ENCODE measurements around the gene CPLX4. TPM values are rescaled to one million over a fixed set of nuclear protein-coding genes. Genes with fewer than 3 reads are reported as not detected.
"Not testable (repeated sequence)": the region's sequence is repeated elsewhere in the genome, so short reads cannot be mapped to it uniquely, and the experiment has no call there.

Gene CPLX4
- total RNA-seq, 1 experiment from 2014 or later, result not detected

GRCh38 chr18:59272891-59273758, 45.3 kb downstream of the CPLX4 start, which contains the start of gene RAX:
Gene RAX, minus strand, starts transcription at chr18:59273454. Its CDS starts 248 bp downstream, at chr18:59273206.
- DNase-seq (ENCODE audit: low spot score), result no peak
- in situ Hi-C loops (cut with HindIII; ENCODE audit: low sequenced_read_pairs), result no loop called here

- in situ Hi-C loops (cut with HindIII; ENCODE audit: low sequenced_read_pairs), result no loop called here
- no peak for DNase-seq (ENCODE audit: low spot score)
These were observed 46.1 kb downstream of the CPLX4 start for GRCh38 chr18:59272221-59272888.

GRCh38 chr18:59271606-59272220, 46.7 kb downstream of the CPLX4 start:
- no peak for DNase-seq (ENCODE audit: low spot score)
- in situ Hi-C loops (cut with HindIII; ENCODE audit: low sequenced_read_pairs), result no loop called here

- in situ Hi-C loops (cut with HindIII; ENCODE audit: low sequenced_read_pairs), result no loop called here
- no peak for DNase-seq (ENCODE audit: low spot score)
These were observed 47.7 kb downstream of the CPLX4 start for GRCh38 chr18:59270689-59271257.

- no peak for DNase-seq (ENCODE audit: low spot score)
- in situ Hi-C loops (cut with HindIII; ENCODE audit: low sequenced_read_pairs), result no loop called here
These were observed 48.8 kb downstream of the CPLX4 start for GRCh38 chr18:59269563-59270119.

GRCh38 chr18:59268721-59269562, 49.5 kb downstream of the CPLX4 start:
- in situ Hi-C loops (cut with HindIII; ENCODE audit: low sequenced_read_pairs), result no loop called here
- DNase-seq (ENCODE audit: low spot score), result no peak

DNA sequence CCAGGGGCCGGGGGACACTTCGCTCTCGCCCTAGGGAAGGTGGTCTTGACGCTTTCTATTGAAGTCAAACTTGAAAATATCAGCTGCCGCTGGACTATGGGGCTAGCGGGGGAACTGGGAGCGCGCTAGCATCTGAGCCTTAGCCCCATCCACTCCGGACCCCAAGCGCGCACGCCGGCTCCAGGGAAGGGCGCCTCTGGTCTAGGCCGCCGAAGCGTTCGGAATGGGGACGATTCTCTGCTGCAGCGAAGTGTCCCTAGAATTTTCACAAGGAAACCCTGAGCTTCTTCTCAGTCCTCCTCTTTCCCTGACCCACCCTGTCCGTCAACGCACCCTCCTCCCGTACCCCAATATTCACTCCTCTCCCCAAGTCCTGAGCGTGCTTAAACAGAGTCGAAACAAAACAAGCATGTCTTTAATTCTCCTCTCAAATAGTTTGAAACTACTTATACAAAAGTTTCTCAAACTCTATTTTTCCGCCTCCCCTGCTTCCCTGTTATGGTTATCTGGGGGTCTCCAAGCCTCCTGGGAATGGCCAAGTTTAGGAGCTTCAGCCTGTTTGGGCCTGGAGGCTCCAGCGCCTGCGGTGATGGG, 50.2 kb downstream of the CPLX4 start:
- DNase-seq (ENCODE audit: low spot score), result no peak
- in situ Hi-C loops (cut with HindIII; ENCODE audit: low sequenced_read_pairs), result no loop called here

DNA sequence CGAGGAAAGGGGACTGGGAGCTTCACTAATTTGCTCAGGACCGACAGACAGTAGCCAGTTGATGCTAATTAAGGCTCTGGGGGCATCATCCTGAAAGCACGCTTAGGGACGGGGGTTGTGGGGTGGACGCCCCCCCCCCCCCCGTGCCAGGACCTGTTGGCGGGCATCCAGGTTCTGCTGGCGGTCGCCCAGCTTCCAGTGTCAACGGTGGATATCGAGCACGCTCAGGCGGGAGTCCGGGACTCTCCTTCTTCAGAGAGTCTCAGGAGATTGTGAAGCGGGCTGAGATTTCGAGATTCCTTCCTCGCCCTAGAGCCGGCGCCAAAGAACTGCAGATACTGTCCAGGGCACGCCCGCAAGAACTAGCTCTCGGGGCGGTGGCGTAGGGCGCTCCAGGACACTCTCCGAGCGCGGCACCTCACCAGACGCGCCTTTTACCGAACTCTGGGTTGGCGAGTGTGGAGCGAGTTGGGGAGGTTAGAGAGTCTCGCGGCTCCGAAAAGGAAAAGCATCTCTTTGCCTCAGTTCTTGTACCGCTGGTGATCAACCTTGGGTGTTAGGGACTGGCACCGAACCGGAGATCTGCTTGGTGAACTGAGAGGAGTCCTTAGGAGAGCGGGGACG, 50.8 kb downstream of the CPLX4 start:
- DNase-seq (ENCODE audit: low spot score), result no peak
- in situ Hi-C loops (cut with HindIII; ENCODE audit: low sequenced_read_pairs), result no loop called here

- in situ Hi-C loops (cut with HindIII; ENCODE audit: low sequenced_read_pairs), result no loop called here
- DNase-seq (ENCODE audit: low spot score), result no peak
These were observed 51.5 kb downstream of the CPLX4 start for GRCh38 chr18:59266886-59267502.

DNA sequence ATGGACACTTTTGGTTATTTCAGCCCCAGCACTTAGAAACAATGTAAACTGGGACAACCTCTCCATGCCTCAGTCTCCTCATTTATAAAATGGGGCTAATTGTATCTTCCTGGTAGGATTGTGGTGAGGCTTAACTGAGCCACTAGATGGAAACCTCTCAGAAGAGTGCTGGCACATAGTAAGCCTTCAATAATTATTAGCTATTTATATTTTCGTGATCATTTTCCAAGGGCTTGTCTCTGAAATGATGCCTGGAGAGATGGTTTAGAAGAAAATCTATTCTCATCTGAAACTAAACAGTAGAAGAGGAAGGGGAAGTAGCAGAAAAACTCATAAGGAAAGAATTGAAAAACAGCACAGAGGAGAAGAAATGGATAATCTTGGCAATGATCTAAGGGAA, 52.0 kb downstream of the CPLX4 start:
- in situ Hi-C loops (cut with HindIII; ENCODE audit: low sequenced_read_pairs), result no loop called here
- DNase-seq (ENCODE audit: low spot score), result no peak

GRCh38 chr18:59265974-59266369, 52.5 kb downstream of the CPLX4 start:
- in situ Hi-C loops (cut with HindIII; ENCODE audit: low sequenced_read_pairs), result no loop called here
- DNase-seq (ENCODE audit: low spot score), result no peak

GRCh38 chr18:59265246-59265973, 53.0 kb downstream of the CPLX4 start:
- DNase-seq (ENCODE audit: low spot score), result no peak
- in situ Hi-C loops (cut with HindIII; ENCODE audit: low sequenced_read_pairs), result no loop called here

DNA sequence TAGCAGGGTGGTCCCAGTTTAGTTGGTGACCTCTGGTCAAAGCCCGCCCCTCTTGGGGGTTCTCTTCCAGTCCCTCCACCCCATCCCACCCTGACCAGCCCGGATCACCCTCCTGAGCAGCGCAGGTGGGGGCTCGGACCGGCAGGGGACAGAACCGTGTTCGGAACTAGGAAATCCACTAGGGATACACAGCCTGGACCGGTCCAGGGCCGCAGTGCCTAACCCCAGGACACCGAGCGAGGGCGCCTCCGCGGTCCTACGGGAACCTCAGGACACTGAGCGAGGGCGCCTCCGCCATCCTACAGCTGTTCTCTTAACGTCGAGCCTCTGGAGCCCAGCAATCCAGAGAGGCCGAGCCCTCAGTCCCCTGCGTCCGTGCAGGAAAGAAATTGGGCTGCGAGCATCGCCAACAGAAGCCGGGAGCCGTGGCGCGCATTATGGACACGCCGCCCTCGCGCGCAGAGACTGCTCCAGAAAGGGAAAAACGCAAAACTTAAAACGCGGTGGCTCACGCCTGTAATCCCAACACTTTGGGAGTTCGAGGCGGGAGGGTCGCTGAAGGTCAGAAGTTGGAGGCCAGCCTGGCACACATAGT, 53.7 kb downstream of the CPLX4 start:
- in situ Hi-C loops (cut with HindIII; ENCODE audit: low sequenced_read_pairs), result no loop called here
- no peak for DNase-seq (ENCODE audit: low spot score)

DNA sequence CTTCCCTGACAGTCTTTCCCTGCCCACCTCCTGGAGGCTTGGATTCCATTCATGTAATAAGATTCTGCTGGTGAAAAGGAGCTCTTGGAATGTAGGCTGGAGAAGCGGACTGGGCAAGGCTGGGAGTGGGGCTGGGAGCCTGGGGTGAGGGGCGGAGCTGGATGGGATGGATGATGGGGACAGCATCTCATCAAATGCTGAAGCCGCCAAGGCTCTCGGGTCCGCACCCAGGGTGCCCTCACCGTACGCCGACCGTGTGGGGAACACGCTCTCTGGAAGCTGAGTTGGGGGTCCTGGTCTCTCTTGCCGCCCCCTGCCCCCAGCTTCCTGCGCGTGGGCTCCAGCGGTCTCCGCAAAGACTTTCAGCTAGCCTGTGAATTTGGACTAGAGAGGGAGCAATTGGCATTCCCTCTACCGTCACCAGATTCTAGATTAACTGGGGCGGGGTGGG, 54.3 kb downstream of the CPLX4 start:
- DNase-seq (ENCODE audit: low spot score), result no peak
- in situ Hi-C loops (cut with HindIII; ENCODE audit: low sequenced_read_pairs), result no loop called here

DNA sequence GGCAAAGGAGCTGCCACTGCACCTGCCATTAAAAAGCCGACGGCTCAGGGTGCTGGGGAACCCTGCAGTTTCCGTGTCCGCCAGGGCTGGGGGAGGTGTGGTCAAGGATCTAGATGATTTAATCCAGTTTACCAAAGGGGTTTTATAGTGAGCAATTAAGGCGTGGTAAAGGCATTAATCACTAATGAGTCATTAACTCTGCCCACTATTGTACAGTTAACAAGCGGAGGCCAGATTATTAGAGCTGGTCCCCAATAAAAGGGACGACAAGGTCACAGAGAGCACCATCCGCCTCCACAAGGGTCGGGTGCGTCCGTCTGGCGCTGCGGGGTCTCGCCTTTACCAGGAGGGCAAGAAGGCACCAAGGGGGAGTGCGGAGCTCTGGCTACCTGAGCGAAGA, 54.8 kb downstream of the CPLX4 start:
- DNase-seq (ENCODE audit: low spot score), result no peak
- in situ Hi-C loops (cut with HindIII; ENCODE audit: low sequenced_read_pairs), result no loop called here

- in situ Hi-C loops (cut with HindIII; ENCODE audit: low sequenced_read_pairs); DNase-seq (ENCODE audit: low spot score): not testable (repeated sequence)
These were observed 56.2 kb downstream of the CPLX4 start for GRCh38 chr18:59262243-59262642.
